Natural killer cell treated with Interleukin-12 subunit alpha and Interleukin-12 subunit beta and Interleukin-15 and Interleukin-18, amount 100 ng/mL, for 72 hours (primary cell): ENCODE results near the gene PHTF1. TPM values are rescaled to one million over a fixed set of nuclear protein-coding genes. Genes with fewer than 3 reads are reported as not detected.
A peak's percentile ranks its signal among the peaks of the same experiment; 100 is the strongest.

Source experiments
- ATAC-seq, 2 donors: fragments of 150-1000 bp; cut with Tn5 transposase in 1 of 2; sonication (Bioruptor Pico), chemical (Tn5 transposase) in 1 of 2; 2 replicates each; pipeline ENCODE4 v1.10.0; 2021
- DNase-seq: peaks from one replicate; pipeline ENCODE4 v3.0.0; 2022; ENCODE audit warnings: low spot score
- H3K27ac Mint-ChIP-seq, 2 donors: 1 replicate in 1 of 2; 2 replicates in 1 of 2; pipeline ENCODE4 v1.8.0; 2022; ENCODE audit warnings: mixed read lengths in 2 of 2, mild to moderate bottlenecking in 1 of 2, moderate library complexity in 1 of 2
- H3K27me3 Mint-ChIP-seq, 2 donors: 1 replicate in 1 of 2; 2 replicates in 1 of 2; pipeline ENCODE4 v1.8.0; 2022; ENCODE audit warnings: mixed read lengths in 2 of 2
- H3K36me3 Mint-ChIP-seq: one replicate; pipeline ENCODE4 v1.8.0; 2022; ENCODE audit warnings: mixed read lengths
- H3K4me1 Mint-ChIP-seq, 2 donors: 1 replicate in 1 of 2; 2 replicates in 1 of 2; pipeline ENCODE4 v1.8.0; 2022; ENCODE audit warnings: low read depth in 2 of 2, mixed read lengths in 2 of 2, mild to moderate bottlenecking in 1 of 2
- H3K4me3 Mint-ChIP-seq: one replicate; pipeline ENCODE4 v1.8.0; 2022; ENCODE audit warnings: mixed read lengths
- H3K9me3 Mint-ChIP-seq: 2 replicates; pipeline ENCODE4 v1.8.0; 2022; ENCODE audit warnings: mixed read lengths
- total RNA-seq, 2 donors: library from RNA; stranded (reverse); gene quantifications; one replicate each; pipeline ENCODE4 v1.2.3, GENCODE V29; 2022

The PHTF1 gene
- total RNA-seq, 2 donors from 2014 or later = 29.0 to 44.0 TPM

DNA sequence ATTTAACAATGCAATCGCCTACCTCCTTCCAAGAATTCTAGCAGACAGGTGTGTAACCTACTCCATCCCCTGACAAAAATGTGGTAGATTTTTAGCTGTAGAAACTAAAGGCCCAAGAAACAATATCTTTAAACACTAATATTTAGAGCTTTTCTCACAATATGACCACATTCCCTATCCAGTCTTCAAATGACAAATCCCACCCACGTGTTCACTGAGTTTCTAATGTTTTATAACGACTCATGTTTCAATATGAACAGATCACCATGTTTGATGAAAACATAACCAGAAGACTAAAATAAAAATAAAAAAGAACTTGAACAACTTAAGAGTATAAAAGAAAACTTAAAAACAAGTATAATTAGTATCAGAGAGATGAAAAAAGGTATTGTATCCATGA is 28.4 kb upstream of the PHTF1 start:
- Mint-ChIP-seq H3K4me3 (no peak overlapping the region), H3K4me1 (peaks cover 43 to 49% of the 10 kb centered on the region in 2 donors), H3K9me3 (no peaks in the 10 kb centered on the region), H3K27ac (peak overlapping the region; percentile 13 to 55), H3K27me3 (no peaks in the 10 kb centered on the region), H3K36me3 (peaks cover 4% of the 10 kb centered on the region)
- ATAC-seq (no peak), DNase-seq (no peak)

DNA sequence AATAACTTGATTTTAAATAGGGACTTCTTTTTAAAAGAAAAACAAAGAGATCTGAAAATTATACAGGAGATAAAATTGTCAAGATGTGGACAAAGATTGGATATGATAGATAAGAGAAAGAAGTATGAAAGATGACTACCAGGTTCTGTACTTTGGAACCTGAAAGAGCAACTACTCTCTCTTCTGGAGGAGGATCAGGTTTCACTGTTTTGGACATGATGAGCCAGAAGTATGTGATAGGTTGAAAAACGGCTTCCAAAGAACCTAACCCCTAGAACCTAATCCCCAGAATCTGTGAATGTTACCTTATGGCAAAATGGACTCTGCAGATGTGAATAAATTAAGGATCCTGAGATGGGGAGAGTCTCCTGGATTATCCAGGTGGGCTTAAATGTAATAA is 26.8 kb upstream of the PHTF1 start:
- no peak for ATAC-seq

DNA sequence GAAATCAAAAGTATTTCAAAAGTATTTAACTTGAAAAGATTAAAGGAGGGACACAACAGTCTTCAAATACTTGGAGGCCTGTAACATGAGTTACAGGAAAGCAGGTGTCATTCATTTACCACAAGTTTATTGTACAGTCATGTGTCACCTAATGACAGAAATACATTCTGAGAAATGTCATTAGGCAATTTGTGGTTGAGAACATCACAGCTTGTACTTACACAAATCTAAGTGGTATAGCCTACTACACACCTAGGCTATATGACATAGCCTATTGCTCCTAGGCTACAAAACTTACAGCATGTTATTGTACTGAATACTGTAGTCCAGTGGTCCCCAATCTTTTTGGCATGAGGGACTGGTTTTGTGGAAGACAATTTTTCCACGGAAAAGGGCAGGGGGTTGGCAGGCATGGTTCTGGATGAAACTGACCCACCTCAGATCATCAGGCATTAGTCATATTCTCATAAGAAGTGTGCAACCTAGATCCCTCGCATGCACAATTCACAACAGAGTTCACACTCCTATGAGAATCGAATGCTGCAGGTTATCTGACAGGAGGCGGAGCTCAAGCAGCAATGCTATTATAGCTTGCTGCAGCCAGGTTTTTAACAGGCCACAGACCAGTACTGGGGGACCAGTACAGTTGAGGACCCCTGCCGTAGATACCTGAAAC is 25.0 kb upstream of the PHTF1 start:
- H3K4me1 Mint-ChIP-seq = peaks cover 29 to 33% of the 10 kb centered on the region in 2 donors
- peak; percentile 79 to 83 for ATAC-seq
- no peak overlapping the region for H3K4me3 Mint-ChIP-seq
- H3K27ac Mint-ChIP-seq = no peak overlapping the region
- no peaks in the 10 kb centered on the region for H3K36me3 Mint-ChIP-seq
- H3K9me3 Mint-ChIP-seq = no peaks in the 10 kb centered on the region
- no peaks in the 10 kb centered on the region for H3K27me3 Mint-ChIP-seq
- no peak for DNase-seq

More for the DNA sequence above, 26.8 kb upstream of the PHTF1 start:
- no peak for DNase-seq
- H3K9me3 Mint-ChIP-seq = no peaks in the 10 kb centered on the region
- H3K4me3 Mint-ChIP-seq = no peak overlapping the region
- H3K4me1 Mint-ChIP-seq = peaks cover 36 to 40% of the 10 kb centered on the region in 2 donors
- H3K27ac Mint-ChIP-seq = peak overlapping the region in 1 of 2 donors; percentile 57
- H3K36me3 Mint-ChIP-seq = no peaks in the 10 kb centered on the region
- H3K27me3 Mint-ChIP-seq = no peaks in the 10 kb centered on the region

DNA sequence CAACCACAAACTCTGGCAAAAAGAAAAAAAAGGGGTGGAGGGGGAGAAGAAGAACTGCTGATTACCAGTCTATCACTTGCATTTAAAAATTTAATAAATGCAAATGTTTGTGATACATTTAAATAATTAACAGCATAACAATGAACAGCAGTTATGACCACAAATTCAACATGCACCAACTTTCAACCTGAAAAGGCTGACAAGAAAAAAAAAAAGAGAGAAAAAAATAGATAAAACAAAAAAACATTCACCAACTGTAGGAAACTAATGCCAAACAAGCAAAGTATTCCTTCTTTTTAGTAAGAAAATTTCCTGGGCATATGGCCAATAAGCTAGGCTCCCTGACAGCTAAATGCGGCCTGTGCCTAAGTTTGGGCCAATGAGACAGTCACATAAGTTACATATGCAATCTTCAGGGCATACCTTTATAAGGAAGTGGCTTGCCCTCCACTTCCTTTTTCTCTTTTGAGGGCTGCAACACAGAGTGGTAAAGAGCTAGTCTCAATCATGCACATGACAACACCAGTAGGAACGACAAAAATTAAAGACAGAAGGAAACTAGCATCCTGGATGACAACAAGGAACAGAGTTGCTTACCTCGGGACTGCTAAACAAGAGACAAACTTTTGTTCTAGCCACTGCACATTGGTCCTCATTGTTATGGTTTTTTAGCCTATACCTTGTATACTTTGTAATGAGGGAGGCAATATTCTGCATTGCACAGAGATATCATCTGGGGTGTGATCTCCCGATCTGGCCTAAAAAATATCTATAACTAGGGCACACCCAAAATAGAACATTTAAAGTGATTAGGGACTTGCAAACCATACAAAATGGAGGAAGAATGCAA is 24.2 kb upstream of the PHTF1 start:
- Mint-ChIP-seq H3K27ac (no peak overlapping the region), H3K4me1 (peaks cover 35 to 39% of the 10 kb centered on the region in 2 donors), H3K9me3 (peaks cover 3% of the 10 kb centered on the region), H3K4me3 (no peak overlapping the region), H3K27me3 (no peaks in the 10 kb centered on the region), H3K36me3 (peaks cover 4% of the 10 kb centered on the region)
- ATAC-seq (peak; percentile 93 to 96), DNase-seq (no peak)

DNA sequence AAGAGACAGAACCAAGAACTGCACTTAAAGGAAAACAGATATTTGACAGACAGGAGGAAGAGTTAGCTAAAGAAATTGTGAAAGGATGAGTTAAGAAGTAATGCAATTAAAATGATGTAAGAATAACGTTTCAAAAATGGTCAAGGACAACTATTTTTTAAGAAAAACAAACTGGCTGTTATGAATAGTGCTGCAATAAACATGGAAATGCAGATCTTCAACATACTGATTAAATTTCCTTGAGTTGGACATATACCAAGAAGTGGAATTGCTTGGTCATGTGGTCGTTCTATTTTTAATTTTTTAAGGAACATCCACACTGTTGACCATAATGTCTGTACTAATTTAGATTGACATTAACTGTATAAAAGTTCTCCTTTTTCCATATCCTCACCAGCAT is 23.1 kb upstream of the PHTF1 start:
- H3K9me3 Mint-ChIP-seq = peaks cover 3% of the 10 kb centered on the region
- H3K27me3 Mint-ChIP-seq = no peaks in the 10 kb centered on the region
- H3K4me1 Mint-ChIP-seq = peaks cover 27 to 33% of the 10 kb centered on the region in 2 donors
- no peak for DNase-seq
- H3K27ac Mint-ChIP-seq = no peak overlapping the region
- ATAC-seq = no peak
- H3K36me3 Mint-ChIP-seq = peaks cover 5% of the 10 kb centered on the region
- no peak overlapping the region for H3K4me3 Mint-ChIP-seq

DNA sequence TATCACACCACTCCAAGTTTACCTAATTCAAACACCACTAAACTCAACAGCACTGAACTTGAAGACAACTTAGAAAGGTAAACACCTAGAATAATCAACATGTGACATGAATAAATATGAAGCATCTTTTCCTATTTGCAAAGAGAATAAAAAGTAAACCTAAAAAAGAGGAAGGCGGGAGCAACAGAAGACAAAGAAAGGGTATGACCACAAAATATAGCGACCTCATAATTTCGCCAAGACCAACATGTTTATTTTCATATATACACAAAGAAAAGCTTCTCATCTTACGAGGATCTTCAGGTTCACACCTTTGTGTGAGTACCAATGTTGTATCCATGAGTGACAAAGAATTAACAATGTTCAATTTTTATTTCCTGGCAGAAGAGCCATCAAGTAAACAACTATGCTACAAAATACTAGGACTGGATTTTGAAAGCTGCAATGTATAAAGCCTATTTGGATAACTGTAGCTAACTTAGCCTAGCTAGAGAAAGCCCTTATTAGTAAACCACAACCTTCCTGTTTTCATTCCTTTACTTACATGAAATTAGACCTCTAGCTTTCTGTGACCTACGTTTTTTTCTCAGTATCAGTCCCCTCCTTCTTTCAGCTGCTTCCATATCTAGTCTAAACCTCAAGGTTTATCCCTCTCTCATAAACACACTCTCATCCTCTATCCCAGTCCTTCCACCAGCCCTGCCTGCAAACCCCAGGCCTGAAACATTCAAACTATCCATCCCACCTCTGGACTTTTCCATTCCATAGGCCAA is 21.3 kb upstream of the PHTF1 start:
- H3K9me3 Mint-ChIP-seq = peaks cover 3% of the 10 kb centered on the region
- no peak for ATAC-seq
- DNase-seq = no peak
- H3K36me3 Mint-ChIP-seq = peaks cover 5% of the 10 kb centered on the region
- no peak overlapping the region for H3K27ac Mint-ChIP-seq
- H3K4me1 Mint-ChIP-seq = peaks cover 16 to 26% of the 10 kb centered on the region in 2 donors
- H3K4me3 Mint-ChIP-seq = no peak overlapping the region
- no peaks in the 10 kb centered on the region for H3K27me3 Mint-ChIP-seq

DNA sequence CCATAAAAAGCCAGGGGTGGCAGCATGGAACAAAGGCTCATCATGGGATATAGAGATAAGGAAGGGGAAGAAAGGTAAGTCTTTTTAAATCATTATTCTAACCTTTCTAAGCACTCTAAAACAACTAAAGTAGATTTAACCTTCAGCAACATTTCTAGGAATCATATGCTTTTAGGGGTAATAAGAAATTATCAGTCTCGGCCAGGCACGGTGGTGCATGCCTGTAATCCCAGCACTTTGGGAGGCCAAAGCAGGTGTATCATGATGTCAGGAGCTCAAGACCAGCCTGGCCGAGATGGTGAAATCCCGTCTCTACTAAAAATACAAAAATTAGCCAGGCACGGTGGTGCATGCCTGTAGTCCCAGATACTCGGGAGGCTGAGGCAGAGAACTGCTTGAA is 20.3 kb upstream of the PHTF1 start:
- Mint-ChIP-seq H3K9me3 (peaks cover 3% of the 10 kb centered on the region), H3K36me3 (peaks cover 5% of the 10 kb centered on the region), H3K4me1 (peaks cover 15 to 24% of the 10 kb centered on the region in 2 donors), H3K27me3 (no peaks in the 10 kb centered on the region), H3K27ac (peak overlapping the region in 1 of 2 donors; percentile 32), H3K4me3 (no peak overlapping the region)
- no peak for DNase-seq
- ATAC-seq = no peak

DNA sequence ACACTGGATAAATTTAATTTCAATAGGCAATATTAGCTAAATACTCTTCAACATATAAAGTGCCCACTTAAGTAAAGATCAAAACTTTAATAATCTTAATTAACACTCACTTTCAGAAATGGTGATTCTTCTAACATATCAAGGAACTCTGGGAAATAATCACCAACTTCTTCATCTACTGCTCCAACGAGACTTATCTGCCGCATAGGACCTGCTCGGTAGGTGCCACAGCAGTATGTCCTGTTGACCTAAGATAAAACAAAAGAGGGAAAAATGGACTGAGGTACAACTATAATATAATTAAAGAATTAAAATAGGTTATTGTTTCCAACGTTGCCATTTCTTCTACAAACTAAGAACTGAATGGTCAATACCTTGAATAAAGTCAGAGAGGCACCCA is 18.3 kb upstream of the PHTF1 start:
- Mint-ChIP-seq H3K27ac (no peak overlapping the region), H3K4me1 (peaks cover 7 to 15% of the 10 kb centered on the region in 2 donors), H3K27me3 (no peaks in the 10 kb centered on the region), H3K36me3 (peaks cover 9% of the 10 kb centered on the region), H3K9me3 (peaks cover 3% of the 10 kb centered on the region), H3K4me3 (no peak overlapping the region)
- DNase-seq (no peak), ATAC-seq (no peak)

DNA sequence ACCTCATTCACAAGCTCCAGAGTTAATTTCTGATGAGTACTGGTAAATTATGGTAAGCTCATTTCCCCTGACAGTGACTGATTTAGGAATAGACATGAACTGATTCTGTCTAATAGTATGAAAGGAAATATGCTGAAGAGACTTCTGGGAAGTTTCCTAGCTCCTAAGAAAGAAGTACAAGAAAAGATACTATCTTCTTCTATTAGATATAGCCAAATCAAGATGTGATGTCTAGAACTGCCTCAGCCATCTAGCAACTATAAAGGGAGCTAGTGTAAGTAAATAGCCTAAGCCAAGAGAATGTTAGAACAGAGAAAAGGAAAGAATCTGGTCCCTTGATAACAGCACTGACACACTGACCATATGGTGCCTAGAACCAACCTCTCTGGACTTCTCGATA is 10.7 kb upstream of the PHTF1 start:
- DNase-seq (no peak), ATAC-seq (no peak)
- H3K4me1 Mint-ChIP-seq = peaks cover 5 to 23% of the 10 kb centered on the region in 2 donors
- H3K4me3 Mint-ChIP-seq = no peak overlapping the region
- no peaks in the 10 kb centered on the region for H3K9me3 Mint-ChIP-seq
- H3K27me3 Mint-ChIP-seq = no peaks in the 10 kb centered on the region
- no peak overlapping the region for H3K27ac Mint-ChIP-seq
- peaks cover 27% of the 10 kb centered on the region for H3K36me3 Mint-ChIP-seq

DNA sequence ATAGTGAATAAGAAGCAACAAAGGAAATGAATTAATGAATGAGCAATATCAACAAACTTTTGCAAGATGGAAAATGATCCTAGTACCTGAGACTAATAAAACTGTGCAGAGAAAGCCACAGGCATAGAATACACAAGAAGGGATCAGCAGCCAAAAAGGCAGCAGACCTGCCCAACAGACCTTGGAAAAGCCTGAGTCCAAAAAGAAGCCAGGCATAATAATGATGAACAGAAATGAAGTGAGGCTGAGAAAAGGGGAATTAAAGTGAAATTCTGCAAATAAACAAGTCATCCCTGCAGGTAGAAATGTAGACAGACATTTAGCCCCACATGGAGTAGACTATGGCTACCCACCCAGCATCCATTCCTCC is 10.3 kb upstream of the PHTF1 start:
- Mint-ChIP-seq H3K4me1 (peaks cover 5 to 23% of the 10 kb centered on the region in 2 donors), H3K4me3 (no peak overlapping the region), H3K27me3 (no peaks in the 10 kb centered on the region), H3K9me3 (no peaks in the 10 kb centered on the region), H3K36me3 (peaks cover 27% of the 10 kb centered on the region), H3K27ac (peak overlapping the region in 1 of 2 donors; percentile 51)
- ATAC-seq (no peak), DNase-seq (no peak)

DNA sequence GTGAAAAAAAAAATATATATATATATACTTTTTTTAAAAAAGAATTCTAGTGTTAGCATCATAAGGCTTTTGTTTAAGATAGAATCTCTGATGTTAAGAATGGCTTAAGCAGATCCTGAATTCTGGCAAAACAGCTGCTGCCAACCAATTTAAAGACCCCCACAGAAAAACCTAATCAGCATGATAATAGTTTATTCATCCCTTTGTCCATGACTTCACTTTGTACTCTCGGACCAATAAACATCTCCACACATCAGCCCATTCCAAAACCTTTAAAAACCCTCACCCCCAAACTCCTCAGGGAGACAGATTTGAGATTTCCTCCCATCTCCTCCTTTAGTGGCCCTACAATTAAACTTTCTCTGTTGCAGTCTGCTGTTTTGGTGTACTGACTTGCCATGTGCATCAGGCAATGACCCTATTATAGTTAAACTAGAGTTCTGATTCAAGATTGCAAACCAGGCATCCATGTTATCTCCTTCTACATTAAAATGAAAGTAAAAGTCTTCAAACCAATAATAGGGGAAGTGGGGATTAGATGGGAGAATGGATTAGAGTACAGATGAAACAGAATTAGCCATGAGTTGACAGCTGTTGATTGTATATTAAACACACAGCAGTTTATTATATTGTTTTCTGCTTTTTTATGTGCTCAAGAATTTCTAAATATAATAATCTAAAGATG is 9.8 kb upstream of the PHTF1 start:
- DNase-seq = no peak
- Mint-ChIP-seq H3K36me3 (peaks cover 27% of the 10 kb centered on the region), H3K4me3 (no peak overlapping the region), H3K4me1 (peaks cover 5 to 23% of the 10 kb centered on the region in 2 donors), H3K27ac (peak overlapping the region in 1 of 2 donors; percentile 51), H3K27me3 (no peaks in the 10 kb centered on the region), H3K9me3 (no peaks in the 10 kb centered on the region)
- ATAC-seq = no peak

DNA sequence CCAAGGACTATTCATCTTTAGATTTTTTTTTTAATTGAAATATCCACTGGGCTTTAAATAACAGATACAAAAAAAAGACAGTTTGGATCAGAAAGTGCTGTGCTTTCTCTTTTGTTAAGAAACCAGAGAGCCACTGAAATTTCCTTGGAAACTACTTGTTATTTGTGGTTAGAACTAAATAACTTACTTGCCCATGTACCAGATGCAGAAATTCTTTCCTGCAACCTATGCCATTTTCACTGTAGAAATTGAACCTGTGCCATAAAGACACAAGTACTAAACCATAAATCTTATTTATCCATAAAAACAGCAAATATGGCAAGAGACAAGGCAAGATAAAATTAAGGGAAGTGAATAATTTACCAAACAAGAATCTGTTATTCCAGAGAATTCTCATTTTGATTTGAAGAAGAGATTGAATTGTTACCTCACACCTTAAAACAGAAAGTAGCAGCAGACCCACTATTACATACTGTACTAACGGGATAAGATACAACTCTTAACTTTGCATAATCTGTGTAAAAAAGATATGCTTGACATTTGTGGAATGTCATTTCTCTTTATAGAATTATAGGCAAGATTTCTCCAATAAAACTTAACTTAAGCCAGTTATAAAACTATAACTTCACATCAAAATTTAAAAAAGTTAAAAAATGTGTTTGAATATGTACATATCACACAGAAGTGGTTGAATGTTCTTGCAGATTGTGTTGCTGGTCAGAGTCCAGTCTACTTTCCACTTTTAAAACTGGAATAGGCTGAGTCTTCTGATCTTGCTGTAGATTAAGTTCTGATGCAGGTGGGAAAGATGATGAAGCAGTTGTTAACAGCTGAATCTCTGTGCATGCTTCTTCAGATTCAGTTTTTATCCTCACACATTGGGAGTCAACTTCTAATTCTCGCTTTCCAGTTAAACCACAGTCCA is 6.3 kb upstream of the PHTF1 start:
- peaks cover 15% of the 10 kb centered on the region for H3K36me3 Mint-ChIP-seq
- H3K4me1 Mint-ChIP-seq = peaks cover 5 to 14% of the 10 kb centered on the region in 2 donors

More for the DNA sequence above, 6.3 kb upstream of the PHTF1 start:
- Mint-ChIP-seq H3K27ac (no peak overlapping the region), H3K9me3 (no peaks in the 10 kb centered on the region), H3K27me3 (no peaks in the 10 kb centered on the region), H3K4me3 (no peak overlapping the region)
- ATAC-seq = no peak
- no peak for DNase-seq
